A673 (cell line): Measurements from ENCODE around the gene NXF1. TPM values are rescaled to one million over a fixed set of nuclear protein-coding genes. Genes with fewer than 3 reads are reported as not detected.
"Not testable (repeated sequence)": the region's sequence is repeated elsewhere in the genome, so short reads cannot be mapped to it uniquely, and the experiment has no call there.

Experiments used
- BruUV-seq: library from RNA; stranded (reverse); fragments of 400-500 nt; replicated peaks from 2 replicates; lab custom pipeline; 2021; lab: Mats Ljungman, UMichigan
- CTCF ChIA-PET: fragments of 300-600 bp; sonication (Branson Sonifier 250); formaldehyde crosslinking; loops from one replicate; lab custom pipeline; 2022; ENCODE audit warnings: antibody characterized with exemption; lab: Charles Lee
- POLR2A ChIA-PET: fragments of 300-600 bp; sonication (Branson Sonifier 250); formaldehyde crosslinking; loops from one replicate; lab custom pipeline; 2022; ENCODE audit warnings: antibody characterized with exemption; ENCODE audit not compliant: low non-redundant PET; lab: Charles Lee
- DNase-seq: peaks from one replicate; pipeline ENCODE4 v3.0.0-alpha.2; 2015; ENCODE audit warnings: low spot score
- H3K27ac ChIP-seq: fragments of 200-600 bp; sonication (generic); 2 replicates; pipeline ENCODE4 v1.5.1; 2016; ENCODE audit warnings: mixed run types, low read depth, mild to moderate bottlenecking, mixed read lengths, antibody characterized with exemption, low read length; ENCODE audit not compliant: poor library complexity, severe bottlenecking
- H3K27me3 ChIP-seq: fragments of 200-600 bp; sonication (generic); replicated peaks from 2 replicates; pipeline ENCODE4 v1.6.1; 2017; ENCODE audit warnings: mixed run types, low read depth, mild to moderate bottlenecking, mixed read lengths, antibody characterized with exemption, low read length; ENCODE audit not compliant: insufficient read depth, poor library complexity
- H3K36me3 ChIP-seq: fragments of 200-600 bp; sonication (generic); 2 replicates; pipeline ENCODE4 v1.6.1; 2016; ENCODE audit warnings: mixed run types, mild to moderate bottlenecking, mixed read lengths, antibody characterized with exemption, low read length; ENCODE audit not compliant: insufficient read depth, poor library complexity, severe bottlenecking
- H3K4me1 ChIP-seq: fragments of 200-600 bp; sonication (generic); 2 replicates; pipeline ENCODE4 v1.6.1; 2017; ENCODE audit warnings: mixed run types, mild to moderate bottlenecking, mixed read lengths, antibody characterized with exemption, low read length; ENCODE audit not compliant: insufficient read depth, poor library complexity, severe bottlenecking
- H3K4me3 ChIP-seq: fragments of 200-600 bp; sonication (generic); 2 replicates; pipeline ENCODE4 v1.5.1; 2016; ENCODE audit warnings: low read depth, mixed run types, mild to moderate bottlenecking, mixed read lengths, low read length; ENCODE audit not compliant: poor library complexity, severe bottlenecking
- H3K9me3 ChIP-seq: fragments of 200-600 bp; sonication (generic); 2 replicates; pipeline ENCODE4 v1.6.1; 2016; ENCODE audit warnings: mixed run types, low read depth, mild to moderate bottlenecking, mixed read lengths, antibody characterized with exemption, low read length; ENCODE audit not compliant: poor library complexity, severe bottlenecking
- EZH2 ChIP-seq: fragments of 200-600 bp; sonication (generic); IDR thresholded peaks from 2 replicates; pipeline ENCODE4 v1.6.1; 2017; ENCODE audit warnings: borderline replicate concordance, low read depth, mild to moderate bottlenecking, mixed read lengths, antibody characterized with exemption, low read length; ENCODE audit not compliant: poor library complexity, severe bottlenecking
- intact Hi-C: fragments of 100-400 bp; cut with micrococcal nuclease; formaldehyde crosslinking; loops from one replicate; pipeline ENCODE4 v1.10.0; 2022; ENCODE audit not compliant: unreplicated experiment
- total RNA-seq: library from RNA; stranded (reverse); gene quantifications from 2 replicates; pipeline ENCODE4 v1.2.3, GENCODE V29; 2021
- TF ChIP-seq, protein P1 (sequence below): fragments of 300-800, 200-600 bp; sonication (generic); conservative IDR thresholded peaks from 2 replicates; pipeline ENCODE4 v1.5.1; 2017; ENCODE audit warnings: low read depth, mild to moderate bottlenecking, antibody characterized with exemption, low read length, moderate library complexity, mixed read lengths

NXF1 gene
- total RNA-seq, 1 experiment from 2014 or later, result 82.0 TPM

DNA sequence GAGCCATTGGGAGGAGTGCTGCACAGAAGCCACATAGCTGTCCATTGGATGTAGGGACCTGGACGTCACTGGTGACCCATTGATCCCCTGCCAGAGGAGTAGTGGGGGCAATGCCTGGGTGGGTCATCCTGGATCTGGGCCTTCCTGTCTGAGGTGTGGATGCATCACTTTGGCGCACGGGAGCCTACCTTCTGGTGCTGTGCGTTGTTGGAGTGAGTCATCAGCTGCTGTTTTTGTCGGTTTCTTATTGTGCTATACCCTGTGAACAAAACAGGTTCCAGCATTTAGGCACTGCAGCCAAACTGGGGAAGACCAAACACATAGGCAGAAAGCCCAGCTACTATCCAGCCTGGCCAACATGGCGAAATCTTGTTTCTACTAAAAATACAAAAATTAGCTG, 30.8 kb downstream of the NXF1 start:
- no TSS peak for BruUV-seq
- no peak for DNase-seq
- peaks cover 21% of the 10 kb centered on the region for H3K4me1 ChIP-seq
- POLR2A ChIA-PET, result no interaction called here
- no peaks in the 10 kb centered on the region for H3K9me3 ChIP-seq
- H3K27me3 ChIP-seq, result no peaks in the 10 kb centered on the region
- H3K4me3 ChIP-seq, result no peak overlapping the region
- no peak for TF ChIP-seq EZH2
- TF ChIP-seq, protein P1, sequence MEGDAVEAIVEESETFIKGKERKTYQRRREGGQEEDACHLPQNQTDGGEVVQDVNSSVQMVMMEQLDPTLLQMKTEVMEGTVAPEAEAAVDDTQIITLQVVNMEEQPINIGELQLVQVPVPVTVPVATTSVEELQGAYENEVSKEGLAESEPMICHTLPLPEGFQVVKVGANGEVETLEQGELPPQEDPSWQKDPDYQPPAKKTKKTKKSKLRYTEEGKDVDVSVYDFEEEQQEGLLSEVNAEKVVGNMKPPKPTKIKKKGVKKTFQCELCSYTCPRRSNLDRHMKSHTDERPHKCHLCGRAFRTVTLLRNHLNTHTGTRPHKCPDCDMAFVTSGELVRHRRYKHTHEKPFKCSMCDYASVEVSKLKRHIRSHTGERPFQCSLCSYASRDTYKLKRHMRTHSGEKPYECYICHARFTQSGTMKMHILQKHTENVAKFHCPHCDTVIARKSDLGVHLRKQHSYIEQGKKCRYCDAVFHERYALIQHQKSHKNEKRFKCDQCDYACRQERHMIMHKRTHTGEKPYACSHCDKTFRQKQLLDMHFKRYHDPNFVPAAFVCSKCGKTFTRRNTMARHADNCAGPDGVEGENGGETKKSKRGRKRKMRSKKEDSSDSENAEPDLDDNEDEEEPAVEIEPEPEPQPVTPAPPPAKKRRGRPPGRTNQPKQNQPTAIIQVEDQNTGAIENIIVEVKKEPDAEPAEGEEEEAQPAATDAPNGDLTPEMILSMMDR, result no peak
- intact Hi-C loops, result loop anchor here (5.0 kb wide), 1 partner anchor 47 kb away; the partner anchor contains the start of genes HNRNPUL2 and TTC9C
- H3K36me3 ChIP-seq, result peaks cover 36% of the 10 kb centered on the region
- no peak overlapping the region for H3K27ac ChIP-seq
- CTCF ChIA-PET, result interaction anchor here (0.7 kb wide), 1 partner anchor 69 kb away, joined by 7 read pairs; no protein-coding TSS in a partner anchor

GRCh38 chr11:62771144-62772021, 33.9 kb downstream of the NXF1 start, which contains the start of gene TAF6L:
TSS of gene TAF6L (plus strand) at chr11:62771396. CDS start at chr11:62775784, 4,388 bp downstream.
- peak; percentile 100 for DNase-seq
- peaks cover 21% of the 10 kb centered on the region for H3K36me3 ChIP-seq
- H3K27ac ChIP-seq, result peak within 1 kb of the TSS; percentile 89
- peak within 1 kb of the TSS; percentile 70 for H3K4me3 ChIP-seq
- H3K4me1 ChIP-seq, result peaks cover 21% of the 10 kb centered on the region
- TF ChIP-seq, protein P1, result no peak
- no peaks in the 10 kb centered on the region for H3K9me3 ChIP-seq
- POLR2A ChIA-PET, result interaction anchor here (0.5 to 1.2 kb wide), 6 partner anchors 10 to 229 kb away, joined by 3 to 7 read pairs (median 4); partner anchors contain the start of genes POLR2G and ZBTB3
- intact Hi-C loops, result loop anchor here (5.0 kb wide), 1 partner anchor 44 kb away; the partner anchor contains the start of genes HNRNPUL2 and TTC9C
- CTCF ChIA-PET, result interaction anchor here (0.6 to 1.4 kb wide), 5 partner anchors 15 to 113 kb away, joined by 3 to 9 read pairs (median 4); partner anchors contain the start of genes STX5 and ZBTB3
- no peaks in the 10 kb centered on the region for H3K27me3 ChIP-seq
- TSS peak; percentile 68 for BruUV-seq

GRCh38 chr11:62770778-62771143, 34.5 kb downstream of the NXF1 start:
- CTCF ChIA-PET, result interaction anchor here (0.6 to 1.4 kb wide), 4 partner anchors 16 to 113 kb away, joined by 3 to 9 read pairs (median 4); partner anchors contain the start of genes STX5 and ZBTB3
- intact Hi-C loops, result loop anchor here (5.0 kb wide), 1 partner anchor 43 kb away; the partner anchor contains the start of genes HNRNPUL2 and TTC9C
- Histone ChIP-seq H3K36me3 (peaks cover 16% of the 10 kb centered on the region), H3K4me3 (peak overlapping the region; percentile 70), H3K9me3 (no peaks in the 10 kb centered on the region), H3K27ac (peak overlapping the region; percentile 89), H3K27me3 (no peaks in the 10 kb centered on the region), H3K4me1 (peaks cover 21% of the 10 kb centered on the region)
- TF ChIP-seq EZH2, result no peak
- TF ChIP-seq, protein P1, result no peak
- no peak for DNase-seq
- TSS peak; percentile 97 for BruUV-seq
- POLR2A ChIA-PET, result interaction anchor here (0.7 to 1.2 kb wide), 3 partner anchors 9 to 228 kb away, joined by 3 to 7 read pairs (median 4); partner anchors contain the start of gene POLR2G

DNA sequence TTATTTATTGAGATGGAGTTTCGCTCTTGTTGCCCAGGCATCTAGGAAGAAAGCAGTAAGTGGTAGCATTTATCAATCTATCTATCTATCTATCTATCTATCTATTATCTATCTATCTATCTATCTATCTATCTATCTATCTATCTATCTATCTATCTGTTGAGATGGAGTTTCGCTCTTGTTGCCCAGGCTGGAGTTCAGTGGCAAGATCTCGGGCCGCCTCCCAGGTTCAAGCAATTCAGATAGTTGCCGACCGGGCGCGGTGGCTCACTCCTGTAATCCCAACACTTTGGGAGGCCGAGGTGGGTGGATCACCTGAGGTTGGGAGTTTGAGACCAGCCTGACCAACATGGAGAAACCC, 44.4 kb downstream of the NXF1 start:
- H3K27ac ChIP-seq, H3K27me3 ChIP-seq, H3K4me1 ChIP-seq, intact Hi-C loops, BruUV-seq, POLR2A ChIA-PET, DNase-seq, H3K9me3 ChIP-seq: not testable (repeated sequence)
- CTCF ChIA-PET, result interaction anchor here (1.0 kb wide), 1 partner anchor 26 kb away, joined by 4 read pairs; no protein-coding TSS in a partner anchor
- peaks cover 13% of the 10 kb centered on the region for H3K36me3 ChIP-seq
- peak overlapping the region; percentile 82 for H3K4me3 ChIP-seq
